Calu3 (cell line): ENCODE results near the gene TFDP2. TPM values are rescaled to one million over a fixed set of nuclear protein-coding genes. Genes with fewer than 3 reads are reported as not detected.

ENCODE experiments used
- BruUV-seq: library from RNA; stranded (reverse); fragments of 400-500 nt; replicated peaks from 2 replicates; lab custom pipeline; 2021; lab: Mats Ljungman, UMichigan
- CTCF ChIA-PET: fragments of 300-600 bp; sonication (Branson Sonifier 250); formaldehyde crosslinking; loops from one replicate; lab custom pipeline; 2022; ENCODE audit warnings: antibody characterized with exemption; lab: Charles Lee
- DNase-seq: peaks from one replicate; pipeline ENCODE4 v3.0.0; 2022
- H3K27ac Mint-ChIP-seq: one replicate; pipeline ENCODE4 v1.8.0; 2022; ENCODE audit warnings: mixed read lengths; ENCODE audit not compliant: unreplicated experiment
- H3K27me3 Mint-ChIP-seq: one replicate; pipeline ENCODE4 v1.8.0; 2022; ENCODE audit warnings: mixed read lengths; ENCODE audit not compliant: unreplicated experiment
- H3K36me3 Mint-ChIP-seq: one replicate; pipeline ENCODE4 v1.8.0; 2022; ENCODE audit warnings: mild to moderate bottlenecking, moderate library complexity, mixed read lengths; ENCODE audit not compliant: insufficient read depth, unreplicated experiment
- H3K4me1 Mint-ChIP-seq: one replicate; pipeline ENCODE4 v1.8.0; 2022; ENCODE audit warnings: mild to moderate bottlenecking, low read depth, mixed read lengths; ENCODE audit not compliant: unreplicated experiment
- H3K4me3 Mint-ChIP-seq: one replicate; pipeline ENCODE4 v1.8.0; 2022; ENCODE audit warnings: mild to moderate bottlenecking, low read depth, moderate library complexity, mixed read lengths; ENCODE audit not compliant: unreplicated experiment
- H3K9me3 Mint-ChIP-seq: one replicate; pipeline ENCODE4 v1.8.0; 2022; ENCODE audit warnings: low read depth, mixed read lengths; ENCODE audit not compliant: unreplicated experiment
- CTCF ChIP-seq: fragments of 200-600 bp; IDR thresholded peaks from one replicate; pipeline ENCODE4 v1.8.0; 2022; ENCODE audit warnings: antibody characterized with exemption; ENCODE audit not compliant: unreplicated experiment
- intact Hi-C: fragments of 100-400 bp; cut with micrococcal nuclease; formaldehyde crosslinking; loops from one replicate; pipeline ENCODE4 v1.10.0; 2022; ENCODE audit not compliant: unreplicated experiment
- total RNA-seq: library from RNA; stranded (reverse); gene quantifications from 2 replicates; pipeline ENCODE4 v1.2.3, GENCODE V29; 2022

TFDP2 gene
- total RNA-seq, 1 experiment from 2014 or later: 54.8 TPM

- no peak for TF ChIP-seq CTCF
- H3K36me3 Mint-ChIP-seq: peaks cover 5% of the 10 kb centered on the region
Measured at GRCh38 chr3:141934354-141934753, 215.0 kb downstream of the TFDP2 start.

GRCh38 chr3:141933421-141934300, 215.7 kb downstream of the TFDP2 start:
- TF ChIP-seq CTCF: no peak
- Mint-ChIP-seq H3K36me3 (peaks cover 8% of the 10 kb centered on the region), H3K27ac (no peak overlapping the region), H3K9me3 (no peaks in the 10 kb centered on the region), H3K27me3 (no peaks in the 10 kb centered on the region), H3K4me3 (no peak overlapping the region), H3K4me1 (no peaks in the 10 kb centered on the region)
- intact Hi-C loops: no loop called here
- no peak for DNase-seq
- BruUV-seq: no TSS peak
- CTCF ChIA-PET: no interaction called here

More at GRCh38 chr3:141934354-141934753, 215.0 kb downstream of the TFDP2 start:
- Mint-ChIP-seq H3K9me3 (no peaks in the 10 kb centered on the region), H3K27ac (no peak overlapping the region), H3K4me1 (no peaks in the 10 kb centered on the region), H3K27me3 (no peaks in the 10 kb centered on the region), H3K4me3 (no peak overlapping the region)
- CTCF ChIA-PET: interaction anchor here (0.6 kb wide), 1 partner anchor 63 kb away, joined by 3 read pairs; no protein-coding TSS in a partner anchor
- intact Hi-C loops: no loop called here
- no TSS peak for BruUV-seq
- no peak for DNase-seq

- no peak for DNase-seq
- no peaks in the 10 kb centered on the region for H3K4me1 Mint-ChIP-seq
- no peaks in the 10 kb centered on the region for H3K27me3 Mint-ChIP-seq
Measured at GRCh38 chr3:141930801-141931200, 218.5 kb downstream of the TFDP2 start.

GRCh38 chr3:141929341-141929995, 219.9 kb downstream of the TFDP2 start:
- intact Hi-C loops: no loop called here
- BruUV-seq: no TSS peak
- peaks cover 24% of the 10 kb centered on the region for H3K36me3 Mint-ChIP-seq
- H3K27me3 Mint-ChIP-seq: no peaks in the 10 kb centered on the region
- H3K4me3 Mint-ChIP-seq: no peak overlapping the region
- TF ChIP-seq CTCF: no peak
- CTCF ChIA-PET: no interaction called here
- H3K27ac Mint-ChIP-seq: no peak overlapping the region
- no peaks in the 10 kb centered on the region for H3K9me3 Mint-ChIP-seq
- no peaks in the 10 kb centered on the region for H3K4me1 Mint-ChIP-seq
- no peak for DNase-seq

More at GRCh38 chr3:141930801-141931200, 218.5 kb downstream of the TFDP2 start:
- intact Hi-C loops: no loop called here
- CTCF ChIA-PET: no interaction called here
- no peak overlapping the region for H3K4me3 Mint-ChIP-seq
- no TSS peak for BruUV-seq
- TF ChIP-seq CTCF: no peak
- no peak overlapping the region for H3K27ac Mint-ChIP-seq
- H3K9me3 Mint-ChIP-seq: no peaks in the 10 kb centered on the region
- H3K36me3 Mint-ChIP-seq: peaks cover 17% of the 10 kb centered on the region
